Osteoblast (primary cell): ENCODE measurements around the gene KLK15. TPM values are rescaled to one million over a fixed set of nuclear protein-coding genes. Genes with fewer than 3 reads are reported as not detected.

Experiments used
- DNase-seq: peaks from one replicate; pipeline ENCODE4 v3.0.0; 2011; ENCODE audit warnings: low spot score, mixed read lengths; ENCODE audit not compliant: insufficient read length; ENCODE audit errors: missing footprints
- H2AFZ ChIP-seq: 2 replicates; pipeline ENCODE4 v1.6.0; 2011; ENCODE audit warnings: mild to moderate bottlenecking, low read length
- H3K27ac ChIP-seq: 2 replicates; pipeline ENCODE4 v1.5.1; 2011; ENCODE audit warnings: mild to moderate bottlenecking, low read depth, low read length, moderate library complexity
- H3K27me3 ChIP-seq: 2 replicates; pipeline ENCODE4 v1.6.0; 2012; ENCODE audit warnings: mild to moderate bottlenecking, control low read depth, inconsistent platforms, low read length, moderate library complexity; ENCODE audit not compliant: insufficient read depth
- H3K36me3 ChIP-seq: 2 replicates; pipeline ENCODE4 v1.5.1; 2011; ENCODE audit warnings: mild to moderate bottlenecking, low read length, control low read depth, moderate library complexity; ENCODE audit not compliant: insufficient read depth
- H3K4me1 ChIP-seq: 2 replicates; pipeline ENCODE4 v1.5.1; 2011; ENCODE audit warnings: mild to moderate bottlenecking, low read length, control low read depth, moderate library complexity; ENCODE audit not compliant: insufficient read depth
- H3K4me2 ChIP-seq: 2 replicates; pipeline ENCODE4 v1.6.0; 2011; ENCODE audit warnings: mild to moderate bottlenecking, low read length; ENCODE audit not compliant: insufficient read depth
- H3K4me3 ChIP-seq: fragments of 200-600 bp; sonication (generic); 3 replicates; pipeline ENCODE4 v1.5.1; 2012; ENCODE audit warnings: mild to moderate bottlenecking, low read length, inconsistent platforms; ENCODE audit not compliant: insufficient read depth
- H3K79me2 ChIP-seq: 2 replicates; pipeline ENCODE4 v1.6.0; 2012; ENCODE audit warnings: mild to moderate bottlenecking, low read length, control low read depth, inconsistent platforms; ENCODE audit not compliant: insufficient read depth
- H3K9me3 ChIP-seq: 2 replicates; pipeline ENCODE4 v1.5.1; 2011; ENCODE audit warnings: low read depth, low read length, control low read depth
- H4K20me1 ChIP-seq: 2 replicates; pipeline ENCODE4 v1.6.0; 2012; ENCODE audit warnings: mild to moderate bottlenecking, low read length, control low read depth; ENCODE audit not compliant: insufficient read depth
- total RNA-seq: library from RNA; depleted of rRNA; stranded (reverse); fragments of >200 nt; gene quantifications from 2 replicates; pipeline ENCODE4 v1.2.3, GENCODE V29; 2012
- TF ChIP-seq, protein P1 (sequence below): IDR thresholded peaks from 2 replicates; pipeline ENCODE4 v1.5.1; 2011; ENCODE audit warnings: mild to moderate bottlenecking, low read depth, low read length, moderate library complexity; ENCODE audit errors: extremely low read depth

Gene KLK15
- total RNA-seq, 1 donor: not detected

DNA sequence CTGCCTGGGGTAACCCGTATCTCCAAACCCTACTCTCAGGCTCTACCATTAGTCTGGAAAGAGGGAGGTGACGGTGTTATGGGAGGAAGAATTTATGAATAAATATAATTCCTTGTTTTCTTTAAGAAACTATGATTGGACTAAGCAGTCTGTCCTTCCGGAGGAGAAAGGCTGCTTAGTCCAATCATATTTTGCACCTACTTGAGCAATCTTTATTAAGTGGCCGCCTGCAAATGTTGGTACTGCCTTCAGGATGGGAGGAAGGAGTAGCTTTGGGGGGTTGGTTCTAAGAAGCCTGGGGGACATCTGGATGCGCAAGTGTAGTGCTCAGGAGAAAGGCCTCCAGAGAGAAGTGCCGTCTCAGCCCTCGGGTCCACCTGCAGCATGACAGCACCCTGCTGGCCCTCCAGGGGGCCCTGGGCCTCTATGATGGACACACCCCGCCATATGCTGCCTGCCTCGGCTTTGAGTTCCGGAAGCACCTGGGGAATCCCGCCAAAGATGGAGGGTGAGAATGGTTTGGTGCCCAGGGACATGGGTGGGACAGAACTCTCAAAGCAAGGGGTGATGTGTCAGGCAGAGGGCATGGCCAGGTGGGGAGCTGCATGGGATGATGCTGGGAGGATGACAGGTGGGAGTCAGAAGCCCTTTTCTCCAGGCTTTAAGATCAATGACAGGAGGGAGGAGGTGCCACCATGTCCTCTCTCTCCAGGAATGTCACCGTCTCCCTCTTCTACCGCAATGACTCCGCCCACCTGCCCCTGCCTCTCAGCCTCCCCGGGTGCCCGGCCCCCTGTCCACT lies 39.1 kb downstream of the KLK15 start:
- Histone ChIP-seq H2AFZ (no peak overlapping the region), H3K4me1 (no peaks in the 10 kb centered on the region), H3K9me3 (no peaks in the 10 kb centered on the region), H3K79me2 (no peaks in the 10 kb centered on the region), H3K27me3 (no peaks in the 10 kb centered on the region), H3K36me3 (peaks cover 14% of the 10 kb centered on the region), H3K4me3 (no peak overlapping the region), H3K27ac (no peak overlapping the region), H3K4me2 (no peak overlapping the region), H4K20me1 (peaks cover 19% of the 10 kb centered on the region)
- DNase-seq: peak; percentile 86
- TF ChIP-seq, protein P1, sequence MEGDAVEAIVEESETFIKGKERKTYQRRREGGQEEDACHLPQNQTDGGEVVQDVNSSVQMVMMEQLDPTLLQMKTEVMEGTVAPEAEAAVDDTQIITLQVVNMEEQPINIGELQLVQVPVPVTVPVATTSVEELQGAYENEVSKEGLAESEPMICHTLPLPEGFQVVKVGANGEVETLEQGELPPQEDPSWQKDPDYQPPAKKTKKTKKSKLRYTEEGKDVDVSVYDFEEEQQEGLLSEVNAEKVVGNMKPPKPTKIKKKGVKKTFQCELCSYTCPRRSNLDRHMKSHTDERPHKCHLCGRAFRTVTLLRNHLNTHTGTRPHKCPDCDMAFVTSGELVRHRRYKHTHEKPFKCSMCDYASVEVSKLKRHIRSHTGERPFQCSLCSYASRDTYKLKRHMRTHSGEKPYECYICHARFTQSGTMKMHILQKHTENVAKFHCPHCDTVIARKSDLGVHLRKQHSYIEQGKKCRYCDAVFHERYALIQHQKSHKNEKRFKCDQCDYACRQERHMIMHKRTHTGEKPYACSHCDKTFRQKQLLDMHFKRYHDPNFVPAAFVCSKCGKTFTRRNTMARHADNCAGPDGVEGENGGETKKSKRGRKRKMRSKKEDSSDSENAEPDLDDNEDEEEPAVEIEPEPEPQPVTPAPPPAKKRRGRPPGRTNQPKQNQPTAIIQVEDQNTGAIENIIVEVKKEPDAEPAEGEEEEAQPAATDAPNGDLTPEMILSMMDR: no peak

DNA sequence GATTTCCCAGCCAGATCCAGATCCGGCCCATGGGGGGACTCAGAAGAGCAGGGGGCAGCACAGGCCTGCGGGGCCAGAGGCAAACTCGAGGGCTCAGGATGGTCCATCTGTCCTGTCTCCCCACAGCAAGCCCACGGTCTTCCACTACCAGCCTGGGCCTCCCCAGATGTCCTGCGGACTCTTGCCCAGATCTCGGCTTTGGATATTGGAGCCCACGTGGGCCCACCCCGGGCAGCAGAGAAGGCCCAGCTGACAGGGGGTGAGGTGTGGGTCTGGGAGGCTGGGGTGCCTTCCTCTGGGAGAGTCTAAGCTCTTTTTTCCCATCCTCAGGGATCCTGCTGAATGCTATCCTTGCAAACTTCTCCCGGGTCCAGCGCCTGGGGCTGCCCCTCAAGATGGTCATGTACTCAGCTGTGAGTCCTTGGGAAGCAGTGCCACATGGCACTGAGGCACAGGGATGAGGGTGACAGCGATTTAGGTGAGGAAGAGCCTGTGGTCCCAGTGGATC lies 39.8 kb downstream of the KLK15 start:
- H4K20me1 ChIP-seq: peaks cover 19% of the 10 kb centered on the region
- H3K4me3 ChIP-seq: no peak overlapping the region
- DNase-seq: peak; percentile 55
- H3K36me3 ChIP-seq: peaks cover 11% of the 10 kb centered on the region
- H3K79me2 ChIP-seq: no peaks in the 10 kb centered on the region
- no peaks in the 10 kb centered on the region for H3K4me1 ChIP-seq
- H3K27me3 ChIP-seq: no peaks in the 10 kb centered on the region
- TF ChIP-seq, protein P1: no peak
- no peak overlapping the region for H2AFZ ChIP-seq
- H3K4me2 ChIP-seq: no peak overlapping the region
- no peak overlapping the region for H3K27ac ChIP-seq
- no peaks in the 10 kb centered on the region for H3K9me3 ChIP-seq

DNA sequence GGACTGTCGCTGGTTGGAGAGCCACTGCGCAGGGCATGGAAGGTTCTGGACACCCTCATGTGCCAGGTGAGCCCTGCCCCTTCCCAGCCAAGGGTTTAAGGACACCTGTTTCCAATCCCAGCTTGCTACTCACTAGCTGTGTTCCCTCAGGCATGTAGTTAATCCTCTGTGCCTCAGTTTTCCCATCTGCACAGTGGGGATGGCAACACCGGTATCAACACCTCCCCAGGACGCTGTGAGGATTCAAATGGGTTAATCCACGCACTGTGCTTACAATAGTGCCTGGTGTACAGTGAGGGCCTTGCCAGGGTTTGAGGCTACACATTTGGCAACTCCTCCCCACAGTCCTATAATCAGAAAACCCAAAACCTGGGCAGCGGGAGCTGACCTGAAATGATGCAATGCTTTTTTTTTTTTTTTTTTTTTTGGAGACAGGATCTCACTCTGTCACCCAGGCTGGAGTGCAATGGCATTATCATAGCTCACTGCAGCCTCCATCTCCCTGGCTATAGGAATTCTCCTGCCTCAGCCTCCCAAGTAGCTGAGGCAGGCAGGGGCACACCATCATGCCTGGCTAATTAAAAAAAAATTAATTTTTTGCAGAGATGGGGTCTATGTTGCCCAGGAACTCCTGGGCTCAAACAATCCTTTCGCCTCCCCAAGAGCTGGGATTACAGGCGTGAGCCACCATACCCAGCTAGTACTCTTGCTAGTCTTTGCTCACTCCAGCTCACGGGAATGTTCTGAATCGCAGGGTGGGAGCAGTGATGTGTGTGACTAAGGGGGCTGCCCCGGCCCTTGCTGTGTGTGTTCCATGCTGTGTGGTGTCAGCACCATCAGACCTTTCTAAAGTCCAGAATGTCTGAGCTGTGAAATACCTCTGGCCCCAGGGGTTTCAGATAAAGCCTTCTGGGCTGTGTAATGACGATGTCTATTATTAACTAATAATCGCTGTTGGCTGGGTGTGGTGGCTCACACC lies 40.8 kb downstream of the KLK15 start:
- no peak overlapping the region for H2AFZ ChIP-seq
- H3K27me3 ChIP-seq: no peaks in the 10 kb centered on the region
- H3K4me2 ChIP-seq: no peak overlapping the region
- H3K4me3 ChIP-seq: no peak overlapping the region
- H3K27ac ChIP-seq: no peak overlapping the region
- TF ChIP-seq, protein P1: no peak
- peak; percentile 66 for DNase-seq
- peaks cover under 1% of the 10 kb centered on the region for H3K36me3 ChIP-seq
- peaks cover 10% of the 10 kb centered on the region for H4K20me1 ChIP-seq
- H3K79me2 ChIP-seq: no peaks in the 10 kb centered on the region
- H3K9me3 ChIP-seq: no peaks in the 10 kb centered on the region
- H3K4me1 ChIP-seq: no peaks in the 10 kb centered on the region
